Ureter (tissue), 1 donor: ENCODE results near the gene ANGPTL8. TPM values are rescaled to one million over a fixed set of nuclear protein-coding genes. Genes with fewer than 3 reads are reported as not detected.

Experiments used
- DNase-seq: peaks from one replicate; pipeline ENCODE4 v3.0.0-alpha.2; 2020; ENCODE audit warnings: low spot score
- total RNA-seq: library from RNA; stranded (reverse); gene quantifications from one replicate; pipeline ENCODE4 v1.2.4, GENCODE V29; 2023
- donor health status: DM: yes; HTN: yes; CAD: no.

The ANGPTL8 gene
- total RNA-seq, result not detected

GRCh38 chr19:11239377-11240000, at the start of gene ANGPTL8:
TSS of gene ANGPTL8 (plus strand) at chr19:11239619. CDS start at chr19:11239638, 19 bp downstream.
- no peak for DNase-seq

GRCh38 chr19:11190501-11190900, 48.9 kb upstream of the ANGPTL8 start:
- no peak for DNase-seq

- peak; percentile 72 for DNase-seq
Measured at GRCh38 chr19:11191273-11191755, 48.1 kb upstream of the ANGPTL8 start.

- no peak for DNase-seq
Measured at GRCh38 chr19:11191934-11192333, 47.5 kb upstream of the ANGPTL8 start.

- DNase-seq, result no peak
Measured at GRCh38 chr19:11192957-11193939, 46.2 kb upstream of the ANGPTL8 start.

- no peak for DNase-seq
Measured at GRCh38 chr19:11194173-11194572, 45.2 kb upstream of the ANGPTL8 start.

- DNase-seq, result no peak
Measured at GRCh38 chr19:11194656-11195558, 44.5 kb upstream of the ANGPTL8 start.

- no peak for DNase-seq
Measured at GRCh38 chr19:11195681-11196080, 43.7 kb upstream of the ANGPTL8 start.

GRCh38 chr19:11196406-11197287, 42.8 kb upstream of the ANGPTL8 start:
- no peak for DNase-seq

GRCh38 chr19:11197291-11198174, 41.9 kb upstream of the ANGPTL8 start, which contains the start of gene KANK2:
TSS of gene KANK2 (minus strand) at chr19:11197545. CDS start at chr19:11194511, 3,034 bp downstream.
- peak; percentile 89 for DNase-seq

GRCh38 chr19:11198175-11198534, 41.3 kb upstream of the ANGPTL8 start:
- DNase-seq, result no peak

GRCh38 chr19:11198769-11199424, 40.5 kb upstream of the ANGPTL8 start:
- no peak for DNase-seq

GRCh38 chr19:11199517-11199916, 39.9 kb upstream of the ANGPTL8 start:
- DNase-seq, result no peak

- DNase-seq, result no peak
Measured at GRCh38 chr19:11200015-11200574, 39.3 kb upstream of the ANGPTL8 start.

- no peak for DNase-seq
Measured at GRCh38 chr19:11200931-11201330, 38.5 kb upstream of the ANGPTL8 start.

GRCh38 chr19:11201791-11202190, 37.6 kb upstream of the ANGPTL8 start:
- no peak for DNase-seq

- DNase-seq, result no peak
Measured at GRCh38 chr19:11202488-11203193, 36.8 kb upstream of the ANGPTL8 start.
